Spinal cord (tissue), 10 donors: ENCODE data around the gene LBHD1. TPM values are rescaled to one million over a fixed set of nuclear protein-coding genes. Genes with fewer than 3 reads are reported as not detected.
A peak's percentile ranks its signal among the peaks of the same experiment; 100 is the strongest.
"Not testable (repeated sequence)": the region's sequence is repeated elsewhere in the genome, so short reads cannot be mapped to it uniquely, and the experiment has no call there.

ENCODE experiments used
- DNase-seq, 6 donors: peaks; one replicate each; pipeline versions ENCODE4 v3.0.0 to v3.0.0-alpha.2; 2013 to 2015; ENCODE audit warnings: low spot score in 6 of 6, low read depth in 4 of 6
- H3K27ac ChIP-seq: one replicate; pipeline ENCODE4 v1.5.1; 2013; ENCODE audit warnings: low read depth, low read length, control low read depth
- H3K27me3 ChIP-seq: one replicate; pipeline ENCODE4 v1.6.1; 2013; ENCODE audit warnings: low read length; ENCODE audit not compliant: control insufficient read depth, insufficient read depth
- H3K36me3 ChIP-seq: one replicate; pipeline ENCODE4 v1.6.1; 2013; ENCODE audit warnings: low read length; ENCODE audit not compliant: control insufficient read depth, insufficient read depth
- H3K4me1 ChIP-seq: one replicate; pipeline ENCODE4 v1.6.1; 2013; ENCODE audit warnings: low read length; ENCODE audit not compliant: control insufficient read depth, insufficient read depth
- H3K4me3 ChIP-seq: one replicate; pipeline ENCODE4 v1.5.1; 2013; ENCODE audit warnings: low read depth, low read length, control low read depth
- H3K9me3 ChIP-seq: one replicate; pipeline ENCODE4 v1.6.1; 2013; ENCODE audit warnings: low read length; ENCODE audit not compliant: control insufficient read depth, insufficient read depth
- WGBS: methylation state at CpG from one replicate; pipeline ENCODE4 v1.1.5; 2013; ENCODE audit warnings: missing lambda C conversion rate; ENCODE audit not compliant: insufficient coverage; 5-methylcytosine and 5-hydroxymethylcytosine counted together
- polyA plus RNA-seq, 2 donors: library from polyadenylated mRNA; unstranded; fragments of 120-200 nt; gene quantifications; one replicate each; pipeline ENCODE4 v1.2.1, GENCODE V29; 2013; ENCODE audit not compliant: insufficient read length in 2 of 2
- total RNA-seq, 2 donors: library from RNA; depleted of rRNA in 1 of 2; stranded (reverse); fragments of 120-200 nt in 1 of 2; fragments of >200 nt in 1 of 2; gene quantifications; one replicate each; pipeline versions ENCODE4 v1.2.3 to v1.2.4, GENCODE V29; 2013 to 2014
- donor health status: healthy.

The LBHD1 gene
- total and polyA plus RNA-seq, 4 donors: 2.9 to 10.2 (median 6.8) TPM

DNA sequence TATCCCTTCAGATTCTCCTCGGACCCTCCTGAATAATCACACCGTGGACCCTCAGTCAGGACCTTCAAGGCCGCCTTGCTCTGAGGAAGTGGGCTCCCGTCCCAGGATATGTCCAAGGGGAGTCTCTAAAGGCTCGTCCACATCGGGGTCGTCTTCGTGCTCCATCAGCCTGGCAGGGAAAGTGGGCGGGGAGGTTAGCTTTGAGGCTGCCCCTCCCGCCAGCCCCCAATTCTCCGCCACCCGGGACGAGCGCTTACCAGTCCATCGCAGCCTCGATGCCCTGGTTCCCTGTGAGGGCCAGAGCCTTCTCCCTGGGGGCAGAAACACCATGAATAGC, 6.3 kb upstream of the LBHD1 start:
- Histone ChIP-seq H3K9me3 (no peaks in the 10 kb centered on the region), H3K27ac (peak overlapping the region; percentile 93), H3K36me3 (peaks cover 27% of the 10 kb centered on the region), H3K4me3 (peak overlapping the region; percentile 99), H3K27me3 (no peaks in the 10 kb centered on the region), H3K4me1 (peaks cover 20% of the 10 kb centered on the region)
- no peak for DNase-seq
- WGBS: 17% methylated on average over 3 of the region's 16 CpGs

DNA sequence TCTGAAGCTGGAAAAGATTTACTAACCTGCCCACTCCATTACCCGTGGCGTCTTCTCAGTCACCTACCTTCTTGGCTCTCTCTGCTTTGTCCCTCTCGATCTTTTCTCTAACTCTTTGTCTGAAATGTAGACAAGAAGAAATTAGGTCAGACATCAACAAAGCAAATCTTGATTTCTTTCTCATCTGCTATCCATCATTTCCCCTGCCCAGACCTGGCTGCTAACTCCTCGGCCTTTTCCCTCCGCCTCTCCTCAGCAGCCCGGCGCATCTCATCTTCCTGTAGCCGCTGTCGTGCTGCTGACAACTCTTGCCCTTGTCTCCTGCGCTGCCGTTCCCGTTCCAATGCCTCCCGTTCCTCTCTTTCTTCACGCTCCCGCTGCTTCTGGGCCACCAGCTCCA, 5.6 kb upstream of the LBHD1 start:
- Histone ChIP-seq H3K27ac (no peak overlapping the region), H3K27me3 (no peaks in the 10 kb centered on the region), H3K4me3 (no peak overlapping the region), H3K36me3 (peaks cover 30% of the 10 kb centered on the region), H3K4me1 (peaks cover 23% of the 10 kb centered on the region), H3K9me3 (no peaks in the 10 kb centered on the region)
- 90% methylated on average over 9 of the region's 15 CpGs for WGBS
- DNase-seq: no peak

DNA sequence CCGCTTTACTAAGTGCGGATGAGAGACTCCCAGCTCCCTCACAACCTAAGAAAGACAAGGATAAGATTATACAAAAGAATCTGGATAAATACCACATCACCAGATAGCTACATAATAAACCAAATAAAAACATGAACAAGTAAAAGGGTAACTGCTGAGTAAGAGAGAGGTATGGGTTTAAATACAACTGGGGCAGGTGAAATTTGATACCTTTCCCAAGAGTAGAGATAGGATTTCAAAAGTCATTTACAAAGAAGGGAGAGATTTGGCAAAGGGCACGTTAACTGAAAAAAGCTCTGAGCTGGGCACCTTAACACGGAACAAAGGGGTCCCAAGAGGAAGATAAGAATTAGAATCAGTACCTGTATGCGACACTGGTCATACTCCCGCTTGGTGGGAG, 5.1 kb upstream of the LBHD1 start:
- H3K9me3 ChIP-seq: no peaks in the 10 kb centered on the region
- H3K27ac ChIP-seq: no peak overlapping the region
- H3K36me3 ChIP-seq: peaks cover 35% of the 10 kb centered on the region
- no peaks in the 10 kb centered on the region for H3K27me3 ChIP-seq
- 83% methylated on average over 2 of the region's 6 CpGs for WGBS
- no peak overlapping the region for H3K4me3 ChIP-seq
- no peak for DNase-seq
- H3K4me1 ChIP-seq: peaks cover 29% of the 10 kb centered on the region

DNA sequence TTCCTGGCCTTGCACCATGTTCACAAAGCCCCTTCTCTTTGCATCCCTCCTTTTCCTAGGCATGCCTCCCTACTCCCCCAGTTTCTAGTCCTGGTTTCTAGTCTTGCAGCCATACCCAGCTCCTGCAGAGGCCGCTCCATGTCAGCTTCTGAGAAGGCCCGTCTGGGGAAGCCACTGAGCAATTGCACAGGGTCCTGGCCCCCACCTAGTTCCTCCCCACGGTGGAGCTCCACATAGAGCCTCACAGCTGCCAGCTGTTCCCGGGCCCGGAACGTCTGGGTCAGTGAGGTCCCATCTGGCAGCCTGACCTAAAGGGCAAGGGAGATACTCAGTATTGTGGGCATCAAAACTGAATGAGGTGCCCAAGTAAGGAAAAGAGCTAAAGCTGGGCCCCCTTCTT, 4.6 kb upstream of the LBHD1 start:
- no peak for DNase-seq
- Histone ChIP-seq H3K36me3 (peaks cover 38% of the 10 kb centered on the region), H3K27me3 (no peaks in the 10 kb centered on the region), H3K9me3 (no peaks in the 10 kb centered on the region), H3K27ac (no peak overlapping the region), H3K4me1 (peaks cover 33% of the 10 kb centered on the region), H3K4me3 (no peak overlapping the region)
- 63% methylated on average over 6 of the region's 6 CpGs for WGBS

DNA sequence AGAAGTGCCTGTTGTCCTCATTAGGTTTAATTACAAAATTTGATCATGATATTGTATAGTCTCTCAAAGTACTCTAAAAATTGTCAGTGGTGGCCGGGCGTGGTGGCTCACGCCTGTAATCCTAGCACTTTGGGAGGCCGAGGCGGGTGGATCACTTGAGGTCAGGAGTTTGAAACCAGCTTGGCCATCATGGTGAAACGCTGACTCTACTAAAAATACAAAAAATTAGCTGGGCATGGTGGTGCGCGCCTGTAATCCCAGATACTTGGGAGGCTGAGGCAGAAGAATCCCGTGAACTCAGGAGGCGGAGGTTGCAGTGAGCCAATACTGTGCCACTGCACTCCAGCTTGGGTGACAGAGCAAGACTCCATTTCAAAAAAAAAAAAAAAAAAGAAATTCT, 3.3 kb upstream of the LBHD1 start:
- H3K36me3 ChIP-seq: peaks cover 39% of the 10 kb centered on the region
- not testable (repeated sequence) for H3K27me3 ChIP-seq, H3K9me3 ChIP-seq, H3K27ac ChIP-seq, H3K4me3 ChIP-seq, DNase-seq
- H3K4me1 ChIP-seq: peaks cover 43% of the 10 kb centered on the region
- WGBS: 100% methylated on average over 3 of the region's 10 CpGs

DNA sequence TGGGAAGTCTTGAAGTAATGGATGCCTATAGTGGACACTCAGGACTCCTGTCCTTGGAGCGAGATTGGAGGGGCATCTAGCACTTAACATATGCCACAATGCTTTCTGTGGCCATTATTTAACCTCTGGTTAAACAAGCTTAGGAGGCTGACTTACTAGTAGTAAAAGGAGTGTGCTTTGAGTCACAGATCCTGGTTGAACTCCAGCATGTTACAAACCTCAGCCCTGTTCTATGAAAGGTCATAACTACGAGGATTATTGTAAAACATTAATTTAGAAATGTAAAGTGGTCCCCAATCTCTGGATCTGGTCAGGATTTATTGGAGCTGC, 1.1 kb upstream of the LBHD1 start:
- peaks cover 48% of the 10 kb centered on the region for H3K36me3 ChIP-seq
- DNase-seq: no peak
- H3K27ac ChIP-seq: no peak overlapping the region
- H3K27me3 ChIP-seq: no peaks in the 10 kb centered on the region
- peaks cover 35% of the 10 kb centered on the region for H3K4me1 ChIP-seq
- no peak overlapping the region for H3K4me3 ChIP-seq
- no peaks in the 10 kb centered on the region for H3K9me3 ChIP-seq
- no CpG with 5 or more reads among the region's 2 CpGs for WGBS

DNA sequence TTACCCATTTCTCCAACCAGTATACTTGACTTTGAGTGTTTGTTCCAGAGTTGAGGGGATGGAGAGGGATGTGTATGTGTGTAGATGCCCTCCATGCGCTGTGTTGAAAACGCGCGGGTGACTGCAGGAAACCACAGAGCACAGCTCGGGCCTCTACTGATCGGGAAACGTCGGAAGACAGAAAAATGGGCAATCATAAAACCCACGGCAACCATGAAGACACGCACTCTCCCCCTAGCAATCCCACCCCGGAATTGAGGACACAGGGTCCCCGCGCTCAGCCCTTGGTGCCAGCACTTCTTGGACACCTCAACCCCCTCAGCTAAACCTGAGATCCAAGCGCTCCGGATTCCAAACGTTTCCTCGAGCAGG, 845 bp downstream of the LBHD1 start:
- peaks cover 43% of the 10 kb centered on the region for H3K4me1 ChIP-seq
- peak overlapping the region; percentile 79 for H3K4me3 ChIP-seq
- H3K9me3 ChIP-seq: no peaks in the 10 kb centered on the region
- H3K27ac ChIP-seq: peak overlapping the region; percentile 92
- H3K36me3 ChIP-seq: peaks cover 46% of the 10 kb centered on the region
- WGBS: 0% methylated on average over 12 of the region's 17 CpGs
- H3K27me3 ChIP-seq: no peaks in the 10 kb centered on the region
- no peak for DNase-seq

DNA sequence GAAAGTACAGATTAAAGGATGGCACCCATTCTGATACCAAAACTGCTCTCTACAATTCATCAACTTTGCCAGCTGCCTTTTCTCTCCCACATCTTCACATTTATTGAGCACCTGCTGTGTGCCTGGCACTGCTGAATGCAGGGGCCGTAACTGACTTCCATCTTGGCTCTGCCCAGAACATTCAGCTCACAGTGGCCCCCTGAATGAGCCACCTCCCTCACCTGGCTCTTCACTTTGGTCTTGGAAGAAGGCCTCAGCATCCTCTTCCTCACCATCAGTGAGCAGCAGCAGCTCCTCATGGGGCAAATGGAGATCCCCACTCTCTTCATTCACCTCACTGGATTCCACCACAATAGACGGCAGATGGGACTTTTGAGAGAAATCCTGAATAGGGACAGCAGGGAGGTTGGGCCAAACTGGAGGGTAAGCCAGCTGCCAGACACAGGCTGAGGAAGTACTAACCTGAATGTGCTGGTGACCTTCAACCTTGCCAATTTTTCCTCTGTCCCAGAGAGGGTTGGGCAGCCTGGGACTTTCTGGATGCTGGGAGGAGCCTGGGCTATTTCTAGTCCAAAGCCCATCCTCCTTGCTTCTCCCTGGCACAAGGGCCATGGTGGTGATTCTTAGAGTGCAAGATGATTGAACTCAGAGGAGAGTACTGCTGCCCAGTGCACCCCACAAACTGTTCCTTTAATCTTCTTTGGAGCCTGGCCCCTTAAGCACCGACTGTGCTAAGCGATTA, 2.5 kb downstream of the LBHD1 start:
- WGBS: 86% methylated on average over 1 of the region's 4 CpGs
- H3K27me3 ChIP-seq: no peaks in the 10 kb centered on the region
- no peak overlapping the region for H3K27ac ChIP-seq
- peaks cover 51% of the 10 kb centered on the region for H3K4me1 ChIP-seq
- H3K36me3 ChIP-seq: peaks cover 40% of the 10 kb centered on the region
- H3K4me3 ChIP-seq: no peak overlapping the region
- DNase-seq: no peak
- no peaks in the 10 kb centered on the region for H3K9me3 ChIP-seq

DNA sequence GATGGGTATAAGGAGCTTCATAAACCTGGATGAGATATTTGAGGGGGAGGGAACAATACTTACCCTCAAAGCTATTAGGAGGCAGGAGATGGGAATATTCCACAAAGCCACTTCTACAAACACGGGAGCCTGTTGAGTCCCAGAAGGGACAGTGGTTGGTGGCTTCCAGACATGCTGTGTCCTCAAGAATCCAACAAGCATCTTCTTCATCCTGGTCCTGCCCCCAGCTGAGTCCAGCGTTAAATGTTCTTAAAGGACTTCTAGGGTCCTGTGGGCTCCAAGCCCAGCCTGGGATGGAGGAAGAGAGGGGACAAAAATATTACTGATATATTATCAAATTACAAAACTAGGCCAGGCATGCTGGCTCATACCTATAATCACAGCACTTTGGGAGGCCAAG, 4.6 kb downstream of the LBHD1 start:
- Histone ChIP-seq H3K9me3 (no peaks in the 10 kb centered on the region), H3K4me1 (peaks cover 53% of the 10 kb centered on the region), H3K36me3 (peaks cover 32% of the 10 kb centered on the region), H3K27me3 (no peaks in the 10 kb centered on the region), H3K4me3 (no peak overlapping the region), H3K27ac (no peak overlapping the region)
- DNase-seq: no peak
- no CpG with 5 or more reads among the region's 2 CpGs for WGBS

DNA sequence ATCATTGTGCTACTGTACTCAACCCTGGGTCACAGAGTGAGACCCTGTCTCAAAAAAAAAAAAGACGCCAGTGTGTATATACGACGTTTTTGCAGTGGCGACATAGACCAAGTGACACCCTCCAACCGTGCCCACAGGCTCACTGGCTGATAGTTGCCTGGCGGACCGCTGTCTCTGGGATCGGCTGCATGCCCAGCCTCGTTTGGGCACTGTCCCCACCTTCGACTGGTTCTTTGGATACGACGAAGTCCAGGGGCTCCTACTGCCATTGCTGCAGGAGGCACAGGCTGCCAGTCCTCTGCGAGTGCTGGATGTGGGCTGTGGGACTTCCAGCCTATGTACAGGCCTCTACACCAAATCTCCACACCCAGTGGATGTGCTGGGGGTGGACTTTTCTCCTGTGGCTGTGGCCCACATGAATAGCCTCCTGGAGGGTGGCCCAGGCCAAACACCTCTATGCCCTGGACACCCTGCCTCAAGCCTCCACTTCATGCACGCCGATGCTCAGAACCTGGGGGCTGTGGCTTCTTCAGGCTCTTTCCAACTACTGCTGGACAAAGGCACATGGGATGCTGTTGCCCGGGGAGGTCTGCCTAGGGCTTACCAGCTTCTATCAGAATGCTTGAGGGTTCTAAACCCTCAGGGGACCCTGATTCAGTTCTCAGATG, 5.7 kb downstream of the LBHD1 start:
- Histone ChIP-seq H3K4me1 (peaks cover 44% of the 10 kb centered on the region), H3K27me3 (no peaks in the 10 kb centered on the region), H3K9me3 (no peaks in the 10 kb centered on the region), H3K27ac (peak overlapping the region; percentile 98), H3K4me3 (peak overlapping the region; percentile 99), H3K36me3 (peaks cover 34% of the 10 kb centered on the region)
- WGBS: 51% methylated on average over 15 of the region's 16 CpGs
- no peak for DNase-seq
